ENCODE results near the gene PARP1.
"Not testable (repeated sequence)": the region's sequence is repeated elsewhere in the genome, so short reads cannot be mapped to it uniquely, and the experiment has no call there.

The PARP1 gene

DNA sequence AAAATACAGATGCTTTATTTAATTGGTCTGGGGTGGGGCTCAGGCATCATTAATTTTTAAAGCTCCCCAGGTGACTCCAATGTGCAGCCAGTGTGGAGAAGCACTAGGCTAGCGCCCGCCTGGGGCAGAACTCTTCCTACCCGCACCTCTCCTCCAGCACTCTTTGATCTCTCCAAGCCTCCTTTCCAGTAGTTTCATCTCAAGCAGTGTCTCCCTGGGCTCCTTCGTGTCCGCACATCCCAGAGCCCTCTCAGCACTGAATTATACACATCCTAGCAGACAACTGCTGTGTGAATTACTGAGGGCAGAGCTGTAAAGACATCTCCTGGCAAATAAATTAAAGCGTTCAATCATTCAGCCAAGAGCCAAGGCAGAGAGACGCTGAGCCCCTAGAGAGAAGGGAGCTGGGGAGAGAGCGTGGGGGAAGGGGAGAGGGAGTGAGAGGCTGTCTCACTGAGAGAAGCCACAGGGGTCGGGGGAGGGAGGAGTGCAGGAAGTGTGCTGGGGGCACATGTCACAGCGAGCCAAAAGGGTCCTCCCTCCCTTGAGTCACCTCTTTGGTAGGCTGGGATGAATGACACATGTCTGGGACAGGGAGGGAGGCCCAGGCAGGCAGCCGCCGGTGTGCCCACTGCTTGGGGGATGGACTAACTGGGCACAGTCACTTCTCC is 21.0 kb upstream of the PARP1 start:
- peak; percentile 62 for DNase-seq

DNA sequence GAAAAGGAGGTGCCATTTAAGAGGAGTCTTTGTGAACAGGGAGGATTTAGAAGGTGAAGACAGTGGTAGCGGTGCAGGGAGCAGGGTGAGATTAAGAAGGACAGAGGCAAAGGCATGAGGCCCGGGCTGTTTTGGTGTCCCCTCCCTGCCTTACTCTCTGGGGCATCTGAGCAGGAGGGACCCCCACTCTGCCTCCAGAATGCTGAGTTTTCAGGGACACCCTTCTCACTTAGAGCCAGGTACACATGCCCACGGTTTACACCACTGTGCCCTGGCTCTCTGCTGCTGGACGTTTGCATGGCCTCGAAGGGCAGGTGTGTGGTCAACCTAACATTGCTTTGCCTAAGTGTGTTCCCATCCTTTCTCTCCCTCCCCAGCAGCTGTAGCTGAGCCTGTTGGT is 20.5 kb upstream of the PARP1 start:
- DNase-seq: no peak

DNA sequence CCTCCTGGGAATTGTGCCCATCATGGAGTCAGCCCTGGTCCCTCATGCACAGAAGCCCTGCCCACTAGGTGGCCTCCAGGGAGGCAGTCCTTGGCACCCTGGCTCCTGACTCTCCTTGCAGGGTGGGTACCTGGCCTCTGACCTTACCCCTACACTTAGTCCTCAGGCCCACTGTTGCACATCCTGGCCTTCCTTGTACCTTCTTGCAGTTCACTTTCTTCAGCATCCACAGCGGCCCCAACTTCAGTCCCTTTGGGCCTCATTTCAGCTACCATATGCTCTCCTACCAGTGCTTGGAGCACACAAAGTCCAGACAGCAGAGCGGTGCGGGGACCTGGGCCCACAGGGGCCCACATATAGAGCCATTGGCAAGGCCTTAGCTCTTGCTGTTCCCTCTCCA is 19.2 kb upstream of the PARP1 start:
- DNase-seq: no peak

DNA sequence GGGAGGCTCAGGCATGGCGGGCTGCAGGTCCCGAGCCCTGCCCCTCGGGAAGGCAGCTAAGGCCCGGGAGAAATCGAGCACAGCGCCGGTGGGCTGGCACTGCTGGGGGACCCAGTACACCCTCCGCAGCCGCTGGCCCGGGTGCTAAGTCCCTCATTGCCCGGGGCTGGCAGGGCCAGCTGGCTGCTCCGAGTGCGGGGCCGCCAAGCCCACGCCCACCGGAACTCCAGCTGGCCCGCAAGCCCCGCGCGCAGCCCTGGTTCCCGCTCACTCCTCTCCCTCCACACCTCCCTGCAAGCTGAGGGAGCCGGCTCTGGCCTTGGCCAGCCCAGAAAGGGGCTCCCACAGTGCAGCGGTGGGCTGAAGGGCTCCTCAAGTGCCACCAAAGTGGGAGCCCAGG is 18.5 kb upstream of the PARP1 start:
- not testable (repeated sequence) for DNase-seq

DNA sequence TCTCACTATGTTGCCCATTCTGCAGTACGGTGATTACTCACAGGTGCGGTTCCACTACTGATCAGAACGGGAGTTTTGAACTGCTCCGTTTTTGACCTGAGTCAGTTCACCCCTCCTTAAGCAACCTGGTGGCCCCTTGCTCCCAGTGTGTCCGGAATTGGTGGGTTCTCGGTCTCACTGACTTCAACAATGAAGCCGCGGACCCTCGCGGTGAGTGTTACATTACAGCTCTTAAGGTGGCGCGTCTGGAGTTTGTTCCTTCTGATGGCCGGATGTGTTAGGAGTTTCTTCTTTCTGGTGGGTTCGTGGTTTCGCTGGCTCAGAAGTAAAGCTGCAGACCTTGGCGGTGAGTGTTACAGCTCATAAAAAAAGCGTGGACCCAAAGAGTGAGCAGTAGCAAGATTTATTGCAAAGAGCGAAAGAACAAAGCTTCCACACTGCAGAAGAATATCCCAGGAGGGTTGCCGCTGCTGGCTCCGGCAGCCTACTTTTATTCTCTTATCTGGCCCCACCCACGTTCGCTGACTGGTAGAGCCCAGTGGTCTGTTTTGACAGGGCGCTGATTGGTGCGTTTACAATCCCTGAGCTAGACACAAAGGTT is 17.6 kb upstream of the PARP1 start:
- peak; percentile 58 for DNase-seq

DNA sequence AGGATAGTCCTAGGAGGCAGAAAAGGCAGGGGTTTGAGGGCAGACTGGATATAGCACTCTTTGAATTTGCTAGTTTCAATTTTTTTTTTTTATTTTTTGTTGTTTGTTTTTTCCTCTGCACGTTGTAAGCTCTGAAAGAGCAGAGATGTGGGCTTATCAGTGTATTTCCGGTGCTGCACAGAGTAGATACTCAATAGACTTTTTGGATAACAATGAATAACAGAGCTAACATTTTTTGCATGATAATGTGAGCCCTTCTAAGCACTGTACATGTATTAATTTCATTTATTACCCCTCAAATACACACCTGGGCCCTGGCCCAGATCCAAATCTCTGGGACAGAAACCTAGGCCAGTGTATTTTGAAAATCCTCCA is 17.1 kb upstream of the PARP1 start:
- DNase-seq: peak; percentile 62

DNA sequence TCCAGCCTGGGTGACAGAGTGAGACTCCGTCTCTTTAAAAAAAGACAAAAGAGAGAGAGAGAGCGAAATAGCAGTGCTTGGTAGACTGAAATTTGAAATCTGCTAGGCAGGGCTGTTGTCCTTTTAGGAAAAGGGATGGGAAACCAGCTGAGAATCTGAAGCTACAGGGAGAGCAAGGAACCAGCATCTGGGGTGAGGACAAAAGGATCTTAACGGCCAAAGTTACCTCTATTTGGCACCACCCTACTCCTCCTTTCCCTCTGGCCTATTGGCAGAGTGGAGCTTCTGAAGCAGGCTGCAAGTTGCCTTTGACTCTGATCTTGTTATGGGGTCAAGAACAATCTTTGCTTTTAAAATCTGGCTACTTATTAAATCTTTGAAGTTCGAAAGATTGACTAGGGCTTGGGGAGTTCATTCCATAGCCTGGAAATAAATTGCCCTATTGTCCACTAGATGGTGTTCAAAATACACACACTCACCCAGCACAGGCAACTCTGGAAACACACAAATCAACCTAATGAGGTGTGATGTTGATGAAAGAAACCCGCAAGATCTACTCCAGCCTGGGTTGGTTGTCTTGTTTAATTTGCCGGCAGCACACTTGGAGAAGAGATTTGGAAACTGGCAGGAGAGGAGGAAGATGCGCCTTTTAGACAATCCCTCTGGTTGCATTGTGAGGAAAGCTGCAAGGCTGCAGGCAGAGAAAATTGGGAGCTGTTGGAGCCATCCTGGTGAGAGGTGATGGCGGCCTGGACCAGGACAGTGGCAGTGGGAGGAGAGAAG is 16.5 kb upstream of the PARP1 start:
- DNase-seq: peak; percentile 78

DNA sequence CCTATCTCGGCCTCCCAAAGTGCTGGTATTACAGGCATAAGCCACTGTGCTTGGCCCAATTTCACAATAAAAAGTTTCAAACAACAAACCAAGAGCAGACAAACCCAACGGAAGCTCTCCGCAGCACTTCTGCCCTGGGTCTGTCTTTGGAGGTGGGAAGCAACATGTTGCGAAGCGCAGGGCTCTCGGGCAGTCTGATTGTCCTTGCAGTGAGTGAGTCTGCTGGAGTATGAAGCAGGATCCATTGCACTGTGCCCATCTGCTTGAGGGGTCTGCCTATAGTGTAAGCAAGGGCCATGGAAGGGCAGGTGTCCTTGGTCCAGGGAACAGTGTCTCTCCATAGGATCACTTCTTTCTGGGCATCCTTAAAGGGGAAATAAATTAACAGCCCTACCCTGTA is 14.6 kb upstream of the PARP1 start:
- no peak for DNase-seq

DNA sequence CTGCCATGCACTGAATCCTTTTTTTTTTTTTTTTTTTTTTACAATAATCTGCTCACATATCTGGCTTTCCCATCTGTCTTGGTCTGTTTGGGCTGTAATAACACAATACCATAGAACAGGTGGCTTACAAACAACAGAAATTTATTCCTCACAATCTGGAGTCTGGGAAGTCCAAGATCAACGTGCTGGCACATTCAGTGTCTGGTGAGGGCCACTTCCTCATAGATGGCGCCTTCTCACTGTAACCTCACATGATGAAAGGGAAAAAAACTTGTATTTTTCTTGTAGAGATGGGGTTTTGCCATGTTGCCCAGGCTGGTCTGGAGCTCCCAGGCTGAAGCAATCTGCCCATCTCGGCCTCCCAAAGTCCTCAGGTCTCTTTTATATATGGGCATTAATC is 13.0 kb upstream of the PARP1 start:
- DNase-seq: peak; percentile 30

DNA sequence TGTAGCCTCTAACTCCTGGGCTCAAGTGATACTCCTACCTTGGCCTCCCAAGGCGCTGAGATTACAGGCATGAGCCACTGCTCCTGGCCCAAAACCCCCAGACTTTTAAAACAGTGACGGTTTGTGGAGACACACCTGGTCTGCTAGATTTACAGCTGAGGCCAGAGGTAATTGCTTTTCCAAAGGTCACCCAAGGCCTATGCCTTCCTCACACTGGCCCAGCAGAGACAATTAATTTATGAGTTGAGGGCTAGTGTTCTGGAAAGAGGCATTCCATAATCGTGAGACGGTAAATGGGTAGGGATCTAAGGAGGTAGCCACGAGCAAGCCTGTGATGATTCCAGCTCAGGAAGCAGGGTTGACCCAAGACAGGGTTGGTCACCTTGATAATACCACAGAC is 12.4 kb upstream of the PARP1 start:
- no peak for DNase-seq

DNA sequence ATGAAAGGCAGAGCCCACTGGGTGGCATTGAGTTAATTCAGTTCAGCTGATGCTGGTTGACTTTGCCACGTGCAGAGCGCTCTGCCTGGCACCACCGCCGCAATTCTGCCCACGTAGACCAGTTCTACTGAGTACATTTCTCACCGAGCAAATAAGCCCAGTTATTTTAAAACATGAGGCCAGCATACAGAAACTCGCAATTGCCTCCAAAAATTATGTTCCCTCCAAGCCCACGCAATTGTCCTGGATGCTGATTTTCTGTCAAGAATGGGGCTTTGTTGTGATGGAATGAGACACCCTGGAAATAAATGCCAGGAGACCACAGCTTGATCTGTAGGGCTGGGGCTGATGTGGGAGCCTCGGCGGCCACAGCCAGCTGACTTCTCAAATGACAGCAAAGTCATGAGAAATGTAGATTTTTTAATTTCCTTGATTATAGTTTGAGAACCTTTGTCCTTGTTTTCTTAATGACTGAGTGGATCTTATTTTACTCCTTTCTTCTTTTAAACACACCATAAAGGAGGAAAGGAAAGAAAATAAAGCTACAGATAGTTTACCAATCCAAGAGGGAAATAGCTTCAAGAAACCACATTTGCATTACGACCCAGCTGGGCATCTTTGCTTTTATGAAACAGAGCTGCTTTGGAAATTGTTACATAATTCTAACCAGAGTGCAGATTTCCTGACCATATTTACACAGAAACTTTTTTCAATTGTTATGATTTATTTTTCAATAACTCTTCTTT is 11.6 kb upstream of the PARP1 start:
- no peak for DNase-seq

DNA sequence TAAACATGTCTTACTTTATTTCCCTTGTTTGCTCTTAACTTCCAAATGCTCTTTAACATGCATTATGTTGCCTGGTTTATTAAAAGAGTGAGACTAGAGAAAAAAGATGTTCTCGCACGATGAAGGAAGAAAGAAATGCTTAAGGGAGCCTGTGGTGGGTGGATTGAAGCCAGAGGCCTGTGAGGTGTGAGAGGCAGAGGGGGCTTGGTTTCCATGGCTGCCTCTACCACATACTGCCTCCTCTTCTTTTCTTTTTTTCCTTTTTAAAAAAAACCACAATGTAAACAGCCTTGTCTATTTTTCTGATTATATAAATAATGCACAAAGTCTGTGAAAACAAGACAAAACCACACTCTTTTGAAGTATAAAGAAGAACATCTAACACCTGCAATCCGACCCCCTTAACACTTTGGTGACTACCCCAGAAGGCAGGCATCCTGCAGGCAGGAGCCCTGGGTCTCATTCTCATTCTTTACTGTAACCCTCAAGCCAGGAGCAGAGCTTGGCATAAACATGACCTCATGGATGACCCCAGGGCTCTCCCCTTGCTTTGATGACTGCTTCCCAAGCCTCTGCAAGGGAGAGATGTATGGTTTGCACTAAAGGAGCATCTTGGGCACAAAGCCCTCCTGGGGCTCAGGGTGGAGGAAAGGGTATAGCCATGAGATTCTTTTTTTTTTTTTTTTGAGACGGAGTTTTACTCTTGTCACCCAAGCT is 10.1 kb upstream of the PARP1 start:
- no peak for DNase-seq

DNA sequence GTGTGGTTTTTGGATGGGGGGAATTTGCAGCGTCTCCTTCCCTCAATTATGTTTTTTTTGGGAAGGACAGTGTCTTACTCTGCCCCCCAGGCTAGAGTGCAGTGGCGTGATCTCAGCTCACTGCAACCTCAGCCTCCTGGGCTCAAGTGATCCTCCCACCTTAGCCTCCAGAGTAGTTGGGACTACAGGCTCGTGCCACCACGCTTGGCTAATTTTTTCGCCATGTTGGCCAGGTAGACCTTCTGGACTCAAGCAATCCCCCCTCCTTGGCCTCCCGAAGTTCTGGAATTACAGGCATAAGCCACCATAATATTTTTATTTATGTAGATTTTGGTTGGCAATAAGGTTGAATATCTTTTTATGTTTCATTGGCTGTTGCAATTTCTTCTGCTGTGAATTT is 9.5 kb upstream of the PARP1 start:
- DNase-seq: no peak

DNA sequence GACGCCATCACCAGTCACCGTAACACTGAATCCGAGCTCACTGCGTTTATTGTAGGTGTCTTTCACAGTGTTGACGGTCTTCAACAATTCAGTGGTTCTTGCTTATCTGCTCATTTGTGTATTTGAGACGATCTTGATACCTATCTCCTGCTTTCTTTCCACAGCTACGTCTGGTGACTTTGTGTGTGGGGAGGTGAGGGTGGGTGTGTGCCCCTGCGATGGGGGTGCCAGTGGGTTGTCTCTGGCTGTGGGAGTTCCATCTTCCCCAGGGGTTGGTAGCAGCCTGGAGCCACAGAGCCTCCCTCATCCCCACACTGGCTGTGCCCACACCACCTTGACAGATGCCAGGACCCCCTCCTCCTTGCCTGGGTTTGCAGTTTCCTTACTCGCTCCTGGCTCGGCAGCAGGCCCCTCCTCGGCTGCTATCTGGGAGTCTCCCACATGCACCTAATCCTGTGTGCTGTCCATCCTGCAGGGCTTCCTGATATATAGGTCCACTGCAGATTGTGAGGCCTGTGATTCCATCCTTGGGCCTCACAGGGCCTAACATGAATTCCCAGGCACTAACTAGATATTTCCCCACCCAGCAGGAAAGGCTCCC is 6.3 kb upstream of the PARP1 start:
- DNase-seq: no peak

DNA sequence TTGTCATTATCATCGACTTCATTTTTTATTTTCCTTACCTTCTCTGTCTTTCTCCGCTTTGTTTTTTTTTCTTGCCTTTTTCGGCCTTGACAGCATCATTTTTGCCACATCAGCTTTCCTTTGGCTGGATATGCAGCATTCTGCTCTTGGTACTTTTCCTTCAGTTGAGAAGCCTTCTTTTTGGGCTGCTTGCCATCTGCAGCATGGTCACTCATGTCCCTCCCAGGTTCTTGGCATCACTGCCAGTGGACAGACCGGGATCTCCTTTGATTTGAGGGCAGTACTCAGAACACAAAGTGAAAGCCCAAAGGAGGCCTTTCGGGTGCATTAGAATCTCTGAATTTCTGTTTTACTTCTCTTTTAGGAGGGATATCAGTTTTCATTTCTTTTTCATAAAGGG is 3.7 kb upstream of the PARP1 start:
- no peak for DNase-seq

DNA sequence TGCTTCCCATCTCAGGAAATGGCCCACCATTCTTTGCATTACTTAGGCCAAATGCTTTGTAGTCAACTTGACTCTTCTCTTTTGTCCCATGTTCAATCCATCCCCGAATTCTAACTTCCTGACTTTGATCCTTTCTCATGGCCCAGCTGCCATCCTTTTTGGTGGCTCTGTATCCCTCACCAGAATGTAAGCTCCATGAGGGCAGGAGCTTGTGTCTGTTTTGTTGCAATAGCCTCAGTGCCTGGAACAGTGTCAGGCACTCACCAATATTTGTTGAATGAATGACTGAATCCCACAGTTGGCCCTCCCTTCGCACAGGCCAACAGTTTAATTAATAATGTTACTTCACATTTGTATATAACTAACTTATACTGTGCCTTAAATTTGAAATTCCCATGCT is 3.1 kb upstream of the PARP1 start:
- no peak for DNase-seq

DNA sequence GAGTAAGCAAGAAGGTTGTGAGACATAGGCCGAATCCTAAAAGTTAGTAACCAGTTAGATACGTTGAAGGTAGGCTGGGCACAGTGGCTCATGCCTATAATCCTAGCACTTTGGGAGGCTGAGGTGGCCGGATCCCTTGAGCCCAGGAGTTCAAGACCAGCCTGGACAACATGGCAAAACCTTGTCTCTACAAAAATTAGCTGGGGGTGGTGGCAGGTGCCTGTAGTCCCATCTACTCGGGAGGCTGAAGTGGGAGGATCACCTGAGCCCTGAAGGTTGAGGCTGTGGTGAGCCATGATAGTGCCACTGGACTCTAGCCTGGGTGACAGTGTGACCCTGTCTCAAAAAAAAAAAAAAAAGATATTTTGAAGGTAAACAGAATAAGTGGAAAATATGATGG is 1.5 kb upstream of the PARP1 start:
- DNase-seq: no peak

DNA sequence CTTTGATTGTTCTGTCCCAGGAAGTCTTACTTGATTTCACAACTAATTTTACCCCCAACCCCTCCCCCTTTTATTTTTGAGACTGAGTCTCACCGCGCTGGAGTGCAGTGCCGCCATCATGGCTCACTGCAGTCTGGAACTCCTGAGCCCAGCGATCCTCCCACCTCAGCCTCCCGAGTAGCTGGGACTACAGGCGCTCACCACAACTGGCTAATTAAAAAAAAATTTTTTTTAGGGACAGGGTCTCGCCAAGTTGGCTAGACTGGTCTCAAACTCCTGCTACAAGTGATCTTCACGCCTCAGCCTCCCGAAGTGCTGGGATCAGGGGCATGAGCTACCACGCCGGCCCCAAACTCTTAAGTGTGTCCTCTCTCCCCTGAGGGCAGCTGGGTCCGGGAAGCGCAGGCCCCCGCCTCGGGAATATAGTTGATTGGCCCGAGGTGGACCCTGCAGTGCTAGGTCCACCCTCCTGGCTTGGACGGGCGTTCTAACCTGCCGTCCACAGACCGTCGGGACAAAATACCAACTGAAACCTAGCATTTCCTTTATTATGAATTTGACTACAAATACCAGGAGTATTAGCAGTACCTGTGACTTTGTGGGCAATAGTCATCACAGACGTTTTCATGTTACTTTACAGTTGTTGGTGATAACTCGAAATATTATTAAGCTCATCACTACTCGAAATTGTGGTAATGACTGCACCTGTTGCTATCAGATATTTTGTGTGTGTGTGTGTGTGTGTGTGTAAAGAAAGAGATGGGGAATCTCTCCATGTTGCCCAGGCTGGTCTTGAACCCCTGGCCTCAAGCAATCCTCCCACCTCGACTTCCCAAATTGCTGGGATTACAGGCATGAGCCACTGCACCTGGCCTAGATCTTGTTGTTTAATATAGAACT is 642 bp upstream of the PARP1 start:
- no peak for DNase-seq

DNA sequence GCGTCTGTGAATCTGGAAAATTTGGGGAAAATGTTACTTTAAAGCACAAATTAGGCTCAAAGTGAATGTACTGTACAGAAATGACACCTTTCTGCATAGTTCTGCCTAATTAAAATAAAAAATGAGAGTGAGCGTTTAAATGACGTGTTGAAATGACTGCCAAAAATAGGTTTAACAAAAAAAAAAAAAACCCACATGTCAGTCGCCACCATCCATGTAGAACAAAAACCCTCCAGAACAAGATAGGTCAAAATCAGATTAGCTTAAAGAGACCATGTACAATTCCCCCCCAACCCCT is 745 bp downstream of the PARP1 start:
- no peak for DNase-seq

DNA sequence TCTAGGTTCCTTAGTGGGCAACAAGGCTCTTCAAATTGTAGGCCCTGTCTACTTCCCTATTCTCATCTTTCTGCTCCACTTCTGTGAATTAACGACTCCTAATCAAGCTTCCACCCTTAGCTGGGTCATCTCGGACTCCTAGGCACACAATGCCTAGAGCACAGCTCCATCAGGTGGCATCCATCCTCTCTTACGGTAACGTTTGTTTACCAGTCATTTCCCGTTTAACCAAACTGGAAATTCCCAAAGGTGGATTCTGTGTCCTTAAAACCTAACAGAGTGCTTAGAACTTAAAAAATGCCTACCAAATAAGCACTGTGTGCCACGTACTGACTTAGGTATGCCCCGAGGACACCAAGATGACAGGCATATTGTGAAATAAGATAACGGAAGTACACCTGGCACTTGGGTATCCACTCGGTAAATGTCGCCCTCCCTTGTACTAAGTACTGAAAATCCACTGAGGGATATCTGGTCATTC is 1.5 kb downstream of the PARP1 start:
- peak; percentile 74 for DNase-seq

DNA sequence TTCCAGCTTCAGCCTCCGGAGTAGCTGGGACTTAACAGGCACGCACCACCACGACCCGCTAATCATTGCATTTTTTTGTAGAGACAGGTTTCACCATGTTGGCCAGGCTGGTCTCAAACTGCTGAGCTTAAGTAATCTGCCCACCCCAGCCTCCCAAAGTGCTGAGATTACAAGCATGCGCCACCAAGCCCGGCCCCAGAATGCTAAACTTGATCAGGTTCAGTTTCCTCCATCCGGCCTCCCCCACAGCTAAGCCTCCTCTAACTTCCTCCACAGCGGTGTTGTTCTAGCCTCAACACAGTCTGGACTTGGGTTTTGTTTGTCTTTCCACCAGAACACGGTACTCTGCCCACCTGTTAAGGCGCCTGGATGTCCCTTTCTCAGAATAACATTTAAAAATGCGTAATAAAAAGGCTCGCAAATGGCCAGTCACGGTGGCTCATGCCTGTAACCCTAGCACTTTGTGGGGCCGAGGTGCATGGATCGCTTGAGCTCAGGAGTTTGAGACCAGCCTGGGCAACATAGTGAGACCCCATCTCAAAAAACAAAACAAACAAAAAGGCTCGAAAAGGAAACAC is 2.4 kb downstream of the PARP1 start:
- DNase-seq: peak; percentile 71
